CD14-positive monocyte (primary cell): ENCODE results near the gene TBC1D5. TPM values are rescaled to one million over a fixed set of nuclear protein-coding genes. Genes with fewer than 3 reads are reported as not detected.
"Not testable (repeated sequence)": the region's sequence is repeated elsewhere in the genome, so short reads cannot be mapped to it uniquely, and the experiment has no call there.

Source experiments
- DNase-seq, 3 donors: peaks; one replicate each; pipeline ENCODE4 v3.0.0-alpha.2; 2011 to 2022
- H2AFZ ChIP-seq: 2 replicates; pipeline ENCODE4 v1.6.0; 2012; ENCODE audit warnings: mild to moderate bottlenecking, low read depth, low read length, inconsistent platforms; ENCODE audit not compliant: insufficient read depth, poor library complexity, severe bottlenecking
- H3K27ac ChIP-seq, 2 donors: 1 replicate in 1 of 2; 2 replicates in 1 of 2; pipeline ENCODE4 v1.5.1; 2012 to 2013; ENCODE audit warnings: low read length in 2 of 2, control low read depth in 1 of 2, inconsistent platforms in 1 of 2, low read depth in 1 of 2, mild to moderate bottlenecking in 1 of 2
- H3K27me3 ChIP-seq, 2 donors: one replicate each; pipeline versions ENCODE4 v1.6.0 to v1.6.1; 2011 to 2013; ENCODE audit warnings: low read length in 2 of 2; ENCODE audit not compliant: control insufficient read depth in 2 of 2, insufficient read depth in 2 of 2
- H3K36me3 ChIP-seq, 2 donors: replicated peaks in 1 of 2; 1 replicate in 1 of 2; 2 replicates in 1 of 2; pipeline versions ENCODE4 v1.5.1 to v1.6.1; 2012 to 2013; ENCODE audit warnings: low read length in 2 of 2, control low read depth in 1 of 2, inconsistent platforms in 1 of 2, mild to moderate bottlenecking in 1 of 2; ENCODE audit not compliant: insufficient read depth in 2 of 2, control insufficient read depth in 1 of 2
- H3K4me1 ChIP-seq, 2 donors: 1 replicate in 1 of 2; 2 replicates in 1 of 2; pipeline versions ENCODE4 v1.5.1 to v1.6.1; 2012 to 2013; ENCODE audit warnings: low read length in 2 of 2, control low read depth in 1 of 2, inconsistent platforms in 1 of 2, mild to moderate bottlenecking in 1 of 2, moderate library complexity in 1 of 2; ENCODE audit not compliant: insufficient read depth in 2 of 2, control insufficient read depth in 1 of 2
- H3K4me2 ChIP-seq: replicated peaks from 2 replicates; pipeline ENCODE3; 2012; ENCODE audit warnings: low read length, moderate library complexity, mild to moderate bottlenecking; ENCODE audit not compliant: poor library complexity, severe bottlenecking; ENCODE audit errors: extremely low read depth
- H3K4me3 ChIP-seq, 3 experiments: fragments of 200-600 bp in 1 of 3; sonication (generic) in 1 of 3; replicated peaks in 1 of 3; 1 replicate in 2 of 3; 2 replicates in 1 of 3; pipeline ENCODE4 v1.5.1; 2011 to 2013; ENCODE audit warnings: low read length in 3 of 3, mild to moderate bottlenecking in 3 of 3, control low read depth in 2 of 3, low read depth in 2 of 3, inconsistent platforms in 1 of 3, moderate library complexity in 1 of 3
- H3K79me2 ChIP-seq: 2 replicates; pipeline ENCODE4 v1.6.0; 2012; ENCODE audit warnings: mild to moderate bottlenecking, control low read depth, inconsistent platforms, low read length, moderate library complexity; ENCODE audit not compliant: insufficient read depth
- H3K9ac ChIP-seq: 2 replicates; pipeline ENCODE4 v1.6.0; 2017; ENCODE audit warnings: low read length, mild to moderate bottlenecking; ENCODE audit not compliant: insufficient read depth, poor library complexity, severe bottlenecking
- H3K9me3 ChIP-seq, 2 donors: replicated peaks in 1 of 2; 1 replicate in 1 of 2; 2 replicates in 1 of 2; pipeline versions ENCODE4 v1.5.1 to v1.6.1; 2012 to 2013; ENCODE audit warnings: low read length in 2 of 2, control low read depth in 1 of 2; ENCODE audit not compliant: control insufficient read depth in 1 of 2, insufficient read depth in 1 of 2
- H4K20me1 ChIP-seq: 2 replicates; pipeline ENCODE4 v1.6.0; 2012; ENCODE audit warnings: mild to moderate bottlenecking, low read length, control low read depth, moderate library complexity; ENCODE audit not compliant: insufficient read depth
- H3K27ac Mint-ChIP-seq, 7 donors: one replicate each; pipeline ENCODE4 v1.8.0; 2020; ENCODE audit warnings: mild to moderate bottlenecking in 7 of 7, mixed read lengths in 7 of 7, moderate library complexity in 6 of 7, inconsistent platforms in 2 of 7
- H3K27me3 Mint-ChIP-seq, 3 donors: one replicate each; pipeline ENCODE4 v1.8.0; 2021 to 2022; ENCODE audit warnings: low read depth in 3 of 3, mild to moderate bottlenecking in 3 of 3, mixed read lengths in 3 of 3, moderate library complexity in 3 of 3, inconsistent platforms in 1 of 3
- H3K36me3 Mint-ChIP-seq, 2 donors: one replicate each; pipeline ENCODE4 v1.8.0; 2020; ENCODE audit warnings: mixed read lengths in 2 of 2, inconsistent platforms in 1 of 2, mild to moderate bottlenecking in 1 of 2
- H3K4me1 Mint-ChIP-seq: one replicate; pipeline ENCODE4 v1.8.0; 2020; ENCODE audit warnings: mild to moderate bottlenecking, mixed read lengths
- H3K4me3 Mint-ChIP-seq, 2 donors: one replicate each; pipeline ENCODE4 v1.8.0; 2020; ENCODE audit warnings: mild to moderate bottlenecking in 2 of 2, mixed read lengths in 2 of 2, moderate library complexity in 1 of 2
- H3K9me3 Mint-ChIP-seq, 7 donors: one replicate each; pipeline ENCODE4 v1.8.0; 2020 to 2022; ENCODE audit warnings: mixed read lengths in 7 of 7, mild to moderate bottlenecking in 6 of 7, moderate library complexity in 6 of 7, inconsistent platforms in 2 of 7
- WGBS: methylation state at CpG from one replicate; pipeline ENCODE4 v1.1.5; 2013; ENCODE audit warnings: missing lambda C conversion rate; ENCODE audit not compliant: insufficient coverage; 5-methylcytosine and 5-hydroxymethylcytosine counted together
- intact Hi-C, 2 donors: fragments of 100-400 bp; cut with micrococcal nuclease; formaldehyde crosslinking; loops; one replicate each; pipeline versions ENCODE4 v1.15.0 to v1.15.1; 2023
- polyA plus RNA-seq, 3 donors: library from polyadenylated mRNA; depleted of rRNA in 1 of 3; unstranded in 2 of 3; stranded (reverse) in 1 of 3; fragments of 300-500 nt in 2 of 3; fragments of >200 nt in 1 of 3; fragmentation: Illumina TruSeq in 2 of 3; gene quantifications; 1 replicate in 2 of 3; 2 replicates in 1 of 3; pipeline ENCODE4 v1.2.3, GENCODE V29; 2012 to 2021
- TF ChIP-seq, protein P1 (sequence below): fragments of 200-600 bp; IDR thresholded peaks from one replicate; pipeline ENCODE4 v1.8.0; 2022; ENCODE audit warnings: antibody characterized with exemption, mild to moderate bottlenecking

TBC1D5 gene
- polyA plus RNA-seq, 3 donors: 17.6 to 35.3 (median 21.0) TPM

GRCh38 chr3:17494117-17494809 is 248.2 kb downstream of the TBC1D5 start:
- Histone ChIP-seq H3K4me2 (no peak overlapping the region), H3K27ac (no peak overlapping the region), H4K20me1 (no peaks in the 10 kb centered on the region), H3K4me1 (no peaks in the 10 kb centered on the region), H3K9me3 (peaks cover 3 to 18% of the 10 kb centered on the region in 2 donors), H3K4me3 (no peak overlapping the region), H3K9ac (no peak overlapping the region), H3K27me3 (no peaks in the 10 kb centered on the region), H2AFZ (no peak overlapping the region), H3K36me3 (peaks cover 4 to 22% of the 10 kb centered on the region in 2 donors), H3K79me2 (no peaks in the 10 kb centered on the region)
- H3K9me3 Mint-ChIP-seq: peaks cover 9 to 33% (median 18%) of the 10 kb centered on the region in 7 donors
- TF ChIP-seq, protein P1, sequence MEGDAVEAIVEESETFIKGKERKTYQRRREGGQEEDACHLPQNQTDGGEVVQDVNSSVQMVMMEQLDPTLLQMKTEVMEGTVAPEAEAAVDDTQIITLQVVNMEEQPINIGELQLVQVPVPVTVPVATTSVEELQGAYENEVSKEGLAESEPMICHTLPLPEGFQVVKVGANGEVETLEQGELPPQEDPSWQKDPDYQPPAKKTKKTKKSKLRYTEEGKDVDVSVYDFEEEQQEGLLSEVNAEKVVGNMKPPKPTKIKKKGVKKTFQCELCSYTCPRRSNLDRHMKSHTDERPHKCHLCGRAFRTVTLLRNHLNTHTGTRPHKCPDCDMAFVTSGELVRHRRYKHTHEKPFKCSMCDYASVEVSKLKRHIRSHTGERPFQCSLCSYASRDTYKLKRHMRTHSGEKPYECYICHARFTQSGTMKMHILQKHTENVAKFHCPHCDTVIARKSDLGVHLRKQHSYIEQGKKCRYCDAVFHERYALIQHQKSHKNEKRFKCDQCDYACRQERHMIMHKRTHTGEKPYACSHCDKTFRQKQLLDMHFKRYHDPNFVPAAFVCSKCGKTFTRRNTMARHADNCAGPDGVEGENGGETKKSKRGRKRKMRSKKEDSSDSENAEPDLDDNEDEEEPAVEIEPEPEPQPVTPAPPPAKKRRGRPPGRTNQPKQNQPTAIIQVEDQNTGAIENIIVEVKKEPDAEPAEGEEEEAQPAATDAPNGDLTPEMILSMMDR: no peak
- intact Hi-C loops: no loop called here
- H3K4me3 Mint-ChIP-seq: no peak overlapping the region
- no peak overlapping the region for H3K27ac Mint-ChIP-seq
- H3K27me3 Mint-ChIP-seq: peaks cover 0 to 3% (median 2%) of the 10 kb centered on the region in 3 donors
- H3K36me3 Mint-ChIP-seq: peaks cover 20 to 24% of the 10 kb centered on the region in 2 donors
- WGBS: 97% methylated on average over 9 of the region's 11 CpGs
- H3K4me1 Mint-ChIP-seq: no peaks in the 10 kb centered on the region
- no peak for DNase-seq

GRCh38 chr3:17491601-17492000 is 250.8 kb downstream of the TBC1D5 start:
- peaks cover 13 to 36% (median 21%) of the 10 kb centered on the region in 7 donors for H3K9me3 Mint-ChIP-seq
- no peak overlapping the region for H3K27ac ChIP-seq
- H3K27ac Mint-ChIP-seq: no peak overlapping the region
- H3K4me2 ChIP-seq: no peak overlapping the region
- peaks cover 17 to 20% of the 10 kb centered on the region in 2 donors for H3K36me3 Mint-ChIP-seq
- TF ChIP-seq, protein P1: no peak
- H4K20me1 ChIP-seq: no peaks in the 10 kb centered on the region
- intact Hi-C loops: no loop called here
- no peaks in the 10 kb centered on the region for H3K27me3 ChIP-seq
- H2AFZ ChIP-seq: no peak overlapping the region
- 96% methylated on average over 4 of the region's 4 CpGs for WGBS
- no peaks in the 10 kb centered on the region for H3K4me1 ChIP-seq
- peaks cover 3 to 23% of the 10 kb centered on the region in 2 donors for H3K9me3 ChIP-seq
- no peaks in the 10 kb centered on the region for H3K79me2 ChIP-seq
- H3K4me3 ChIP-seq: no peak overlapping the region
- peaks cover 4 to 22% of the 10 kb centered on the region in 2 donors for H3K36me3 ChIP-seq
- no peak overlapping the region for H3K4me3 Mint-ChIP-seq
- H3K9ac ChIP-seq: no peak overlapping the region
- H3K4me1 Mint-ChIP-seq: no peaks in the 10 kb centered on the region
- DNase-seq: no peak
- H3K27me3 Mint-ChIP-seq: peaks cover 0 to 2% (median 1%) of the 10 kb centered on the region in 3 donors

DNA sequence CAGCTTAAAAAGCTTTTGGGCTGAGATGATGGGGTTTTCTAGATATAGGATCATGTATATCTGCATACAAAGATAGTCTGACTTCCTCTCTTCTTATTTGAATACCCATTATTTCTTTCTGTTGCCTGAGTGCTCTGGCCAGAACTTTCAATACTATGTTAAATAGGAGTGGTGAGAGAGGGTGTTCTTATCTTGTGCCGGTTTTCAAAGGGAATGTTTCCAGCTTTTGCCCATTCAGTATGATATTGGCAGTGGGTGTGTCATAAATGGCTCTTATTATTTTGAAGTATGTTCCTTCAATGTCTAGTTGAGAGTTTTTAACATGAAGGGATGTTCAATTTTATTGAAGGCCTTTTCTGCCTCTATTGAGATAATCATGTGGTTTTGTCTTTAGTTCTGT is 251.2 kb downstream of the TBC1D5 start:
- H3K9me3 Mint-ChIP-seq: peaks cover 13 to 36% (median 21%) of the 10 kb centered on the region in 7 donors

More for the DNA sequence above, 251.2 kb downstream of the TBC1D5 start:
- H3K79me2 ChIP-seq, H3K9ac ChIP-seq, DNase-seq, H3K4me1 Mint-ChIP-seq, H3K27me3 ChIP-seq, H4K20me1 ChIP-seq, H3K27me3 Mint-ChIP-seq, H3K4me3 ChIP-seq, H3K4me1 ChIP-seq, H3K4me3 Mint-ChIP-seq, intact Hi-C loops, H2AFZ ChIP-seq, H3K4me2 ChIP-seq, H3K27ac Mint-ChIP-seq, H3K27ac ChIP-seq: not testable (repeated sequence)
- peaks cover 17 to 23% of the 10 kb centered on the region in 2 donors for H3K36me3 Mint-ChIP-seq
- H3K9me3 ChIP-seq: peaks cover 3 to 23% of the 10 kb centered on the region in 2 donors
- WGBS: 100% methylated on average over 1 of the region's 1 CpG
- peaks cover 1 to 21% of the 10 kb centered on the region in 2 donors for H3K36me3 ChIP-seq
